PC-9 (cell line): ENCODE measurements around the gene SIK3. TPM values are rescaled to one million over a fixed set of nuclear protein-coding genes. Genes with fewer than 3 reads are reported as not detected.

Experiments used
- BruUV-seq: library from RNA; stranded (reverse); fragments of 400-500 nt; replicated peaks from 2 replicates; lab custom pipeline; 2021; lab: Mats Ljungman, UMichigan
- CTCF ChIA-PET: fragments of 300-600 bp; sonication (Branson Sonifier 250); formaldehyde crosslinking; loops from one replicate; lab custom pipeline; 2022; ENCODE audit warnings: antibody characterized with exemption; lab: Charles Lee
- POLR2A ChIA-PET: fragments of 300-600 bp; sonication (Branson Sonifier 250); formaldehyde crosslinking; loops from one replicate; lab custom pipeline; 2022; ENCODE audit warnings: antibody characterized with exemption; ENCODE audit not compliant: unreplicated experiment; lab: Charles Lee
- DNase-seq, 2 experiments: peaks; one replicate each; pipeline versions ENCODE4 v3.0.0 to v3.0.0-alpha.2; 2015 to 2022; ENCODE audit warnings: mixed read lengths in 1 of 2
- H2AFZ ChIP-seq: fragments of 200-600 bp; sonication (generic); 2 replicates; pipeline ENCODE4 v1.8.1; 2017; ENCODE audit warnings: antibody characterized with exemption
- H3F3A ChIP-seq: fragments of 200-600 bp; sonication (generic); 2 replicates; pipeline ENCODE4 v1.8.1; 2017; ENCODE audit warnings: antibody characterized with exemption, mild to moderate bottlenecking, low read depth; ENCODE audit not compliant: insufficient read depth
- H3K27ac ChIP-seq: fragments of 200-600 bp; sonication (generic); 2 replicates; pipeline ENCODE4 v1.6.1; 2016; ENCODE audit warnings: mixed run types
- H3K27me3 ChIP-seq: fragments of 200-600 bp; sonication (generic); 2 replicates; pipeline ENCODE4 v1.6.1; 2016; ENCODE audit warnings: low read depth, mixed run types; ENCODE audit not compliant: insufficient read depth
- H3K36me3 ChIP-seq: fragments of 200-600 bp; sonication (generic); 2 replicates; pipeline ENCODE4 v1.6.1; 2016; ENCODE audit warnings: low read depth, mixed run types
- H3K4me1 ChIP-seq: fragments of 200-600 bp; sonication (generic); replicated peaks from 2 replicates; pipeline ENCODE4 v1.6.1; 2016; ENCODE audit warnings: mixed run types; ENCODE audit not compliant: insufficient read depth
- H3K4me2 ChIP-seq: fragments of 200-600 bp; sonication (generic); 2 replicates; pipeline ENCODE4 v1.6.1; 2017; ENCODE audit warnings: mixed run types
- H3K4me3 ChIP-seq: fragments of 200-600 bp; sonication (generic); 2 replicates; pipeline ENCODE4 v1.6.1; 2016; ENCODE audit warnings: mixed run types
- H3K79me2 ChIP-seq: fragments of 200-600 bp; sonication (generic); 2 replicates; pipeline ENCODE4 v1.6.1; 2017; ENCODE audit warnings: low read depth, mixed run types
- H3K9me2 ChIP-seq: fragments of 200-600 bp; sonication (generic); 2 replicates; pipeline ENCODE4 v1.8.1; 2017; ENCODE audit warnings: mild to moderate bottlenecking; ENCODE audit not compliant: insufficient read depth
- H3K9me3 ChIP-seq: fragments of 200-600 bp; sonication (generic); 2 replicates; pipeline ENCODE4 v1.8.1; 2016; ENCODE audit warnings: low read depth; ENCODE audit not compliant: insufficient read depth
- H4K20me1 ChIP-seq: fragments of 200-600 bp; sonication (generic); 2 replicates; pipeline ENCODE4 v1.8.1; 2017; ENCODE audit not compliant: insufficient read depth
- EZH2 ChIP-seq: fragments of 200-600 bp; sonication (generic); IDR thresholded peaks from 2 replicates; pipeline ENCODE4 v1.8.0; 2017; ENCODE audit warnings: antibody characterized with exemption, low read depth
- intact Hi-C: fragments of 100-400 bp; cut with micrococcal nuclease; formaldehyde crosslinking; loops from one replicate; pipeline ENCODE4 v1.10.0; 2022; ENCODE audit not compliant: unreplicated experiment
- total RNA-seq: library from RNA; stranded (reverse); gene quantifications from 2 replicates; pipeline ENCODE4 v1.2.3, GENCODE V29; 2021
- TF ChIP-seq, protein P1 (sequence below): fragments of 200-600 bp; sonication (generic); conservative IDR thresholded peaks from 2 replicates; pipeline ENCODE4 v1.6.1; 2017; ENCODE audit warnings: mixed run types, antibody characterized with exemption, mild to moderate bottlenecking, moderate library complexity

SIK3 gene
- total RNA-seq, 1 experiment from 2014 or later: 30.2 TPM

DNA sequence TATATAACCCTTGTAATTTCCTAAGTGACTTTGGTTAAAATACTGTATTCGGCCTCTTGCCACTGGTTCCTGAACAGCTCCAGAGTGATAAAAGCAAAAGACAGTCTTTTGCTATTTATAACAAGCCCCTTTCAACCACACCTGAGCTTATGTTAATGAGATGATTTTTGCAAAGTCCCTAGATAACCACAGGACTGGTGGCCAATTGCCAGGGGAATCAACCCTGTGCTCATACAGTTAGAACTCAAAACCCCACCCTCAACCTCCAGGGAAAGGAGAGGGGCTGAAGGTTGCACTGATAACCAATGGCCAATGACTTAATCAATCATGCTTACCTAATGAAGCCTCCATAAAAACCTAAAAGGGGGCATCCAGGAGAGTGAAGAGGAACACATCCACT, 77.9 kb downstream of the SIK3 start:
- Histone ChIP-seq H3K27me3 (no peaks in the 10 kb centered on the region), H3K4me2 (no peak overlapping the region), H4K20me1 (peaks cover 12% of the 10 kb centered on the region; the same call in 1 of the 2 replicates), H3F3A (peaks cover 26% of the 10 kb centered on the region), H3K9me3 (no peaks in the 10 kb centered on the region), H3K9me2 (no peaks in the 10 kb centered on the region), H2AFZ (no peak overlapping the region), H3K79me2 (peaks cover 58% of the 10 kb centered on the region), H3K36me3 (no peaks in the 10 kb centered on the region), H3K4me3 (no peak overlapping the region), H3K4me1 (peaks cover 27% of the 10 kb centered on the region), H3K27ac (no peak overlapping the region)
- no peak for DNase-seq
- CTCF ChIA-PET: no interaction called here
- TF ChIP-seq EZH2: no peak
- TF ChIP-seq, protein P1, sequence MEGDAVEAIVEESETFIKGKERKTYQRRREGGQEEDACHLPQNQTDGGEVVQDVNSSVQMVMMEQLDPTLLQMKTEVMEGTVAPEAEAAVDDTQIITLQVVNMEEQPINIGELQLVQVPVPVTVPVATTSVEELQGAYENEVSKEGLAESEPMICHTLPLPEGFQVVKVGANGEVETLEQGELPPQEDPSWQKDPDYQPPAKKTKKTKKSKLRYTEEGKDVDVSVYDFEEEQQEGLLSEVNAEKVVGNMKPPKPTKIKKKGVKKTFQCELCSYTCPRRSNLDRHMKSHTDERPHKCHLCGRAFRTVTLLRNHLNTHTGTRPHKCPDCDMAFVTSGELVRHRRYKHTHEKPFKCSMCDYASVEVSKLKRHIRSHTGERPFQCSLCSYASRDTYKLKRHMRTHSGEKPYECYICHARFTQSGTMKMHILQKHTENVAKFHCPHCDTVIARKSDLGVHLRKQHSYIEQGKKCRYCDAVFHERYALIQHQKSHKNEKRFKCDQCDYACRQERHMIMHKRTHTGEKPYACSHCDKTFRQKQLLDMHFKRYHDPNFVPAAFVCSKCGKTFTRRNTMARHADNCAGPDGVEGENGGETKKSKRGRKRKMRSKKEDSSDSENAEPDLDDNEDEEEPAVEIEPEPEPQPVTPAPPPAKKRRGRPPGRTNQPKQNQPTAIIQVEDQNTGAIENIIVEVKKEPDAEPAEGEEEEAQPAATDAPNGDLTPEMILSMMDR: no peak
- BruUV-seq: no TSS peak
- POLR2A ChIA-PET: no interaction called here
- intact Hi-C loops: no loop called here

DNA sequence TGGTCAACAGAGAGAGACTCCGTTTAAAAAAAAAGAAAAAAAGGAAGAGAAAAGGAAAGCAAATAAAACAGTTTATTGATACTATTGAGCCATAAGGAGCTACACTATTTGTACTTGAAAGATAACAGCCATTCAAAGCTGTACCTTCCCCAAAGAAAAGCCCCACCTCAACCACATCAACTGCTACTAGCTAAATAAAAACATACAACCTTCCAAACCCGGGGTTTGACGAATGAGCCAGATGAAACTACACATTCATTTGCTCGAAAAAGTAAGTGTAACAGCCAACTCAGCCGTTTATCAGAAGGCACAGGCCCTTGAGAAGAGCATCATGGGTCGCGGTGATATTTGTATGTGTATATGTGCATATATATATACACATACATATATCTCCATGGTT, 78.4 kb downstream of the SIK3 start:
- peaks cover 12% of the 10 kb centered on the region; the same call in 1 of the 2 replicates for H4K20me1 ChIP-seq
- no peaks in the 10 kb centered on the region for H3K9me2 ChIP-seq
- no peaks in the 10 kb centered on the region for H3K9me3 ChIP-seq
- no peak overlapping the region for H3K4me3 ChIP-seq
- no TSS peak for BruUV-seq
- intact Hi-C loops: no loop called here
- no peaks in the 10 kb centered on the region for H3K27me3 ChIP-seq
- peaks cover 22% of the 10 kb centered on the region for H3K4me1 ChIP-seq
- no peaks in the 10 kb centered on the region for H3K36me3 ChIP-seq
- ChIA-PET POLR2A (no interaction called here), CTCF (no interaction called here)
- peaks cover 22% of the 10 kb centered on the region; the same call in 1 of the 2 replicates for H3F3A ChIP-seq
- H3K27ac ChIP-seq: no peak overlapping the region
- TF ChIP-seq, protein P1: no peak
- peaks cover 58% of the 10 kb centered on the region for H3K79me2 ChIP-seq
- H2AFZ ChIP-seq: no peak overlapping the region
- no peak overlapping the region for H3K4me2 ChIP-seq
- DNase-seq: no peak

DNA sequence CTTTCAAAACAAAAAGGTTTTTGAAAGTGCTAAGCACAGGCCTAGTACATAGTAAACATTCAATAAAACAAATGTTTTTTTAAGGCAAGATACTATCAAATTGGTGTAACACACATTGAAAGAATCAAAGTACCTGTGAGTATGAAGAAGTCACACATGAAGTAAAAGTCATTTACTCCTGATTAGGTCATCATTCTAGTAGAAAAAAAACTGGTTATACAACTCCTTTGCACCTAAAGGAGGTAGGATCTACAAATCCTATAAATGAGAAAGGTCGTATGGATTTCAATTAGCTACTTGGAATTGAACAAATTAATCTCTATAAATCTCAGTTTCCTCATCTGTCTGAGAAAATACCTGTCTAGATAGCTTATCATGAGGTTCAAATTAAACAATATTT, 80.8 kb downstream of the SIK3 start:
- H2AFZ ChIP-seq: no peak overlapping the region
- H3F3A ChIP-seq: peaks cover 14% of the 10 kb centered on the region; the same call in 1 of the 2 replicates
- no peak overlapping the region for H3K27ac ChIP-seq
- no peaks in the 10 kb centered on the region for H3K9me3 ChIP-seq
- H3K79me2 ChIP-seq: peaks cover 49% of the 10 kb centered on the region
- DNase-seq: peak in 1 of 2 experiments; percentile 69
- intact Hi-C loops: no loop called here
- H3K4me1 ChIP-seq: peaks cover 14% of the 10 kb centered on the region
- no TSS peak for BruUV-seq
- peak overlapping the region; percentile 20 for H3K4me2 ChIP-seq
- H3K27me3 ChIP-seq: no peaks in the 10 kb centered on the region
- peaks cover 12% of the 10 kb centered on the region for H4K20me1 ChIP-seq
- TF ChIP-seq, protein P1: no peak
- TF ChIP-seq EZH2: no peak
- H3K9me2 ChIP-seq: no peaks in the 10 kb centered on the region
- H3K4me3 ChIP-seq: no peak overlapping the region
- POLR2A ChIA-PET: interaction anchor here (0.6 kb wide), 1 partner anchor 80 kb away, joined by 5 read pairs; no protein-coding TSS in a partner anchor
- H3K36me3 ChIP-seq: no peaks in the 10 kb centered on the region
- CTCF ChIA-PET: no interaction called here
